Uterus (tissue), 4 donors: ENCODE measurements around the gene BMP2K. TPM values are rescaled to one million over a fixed set of nuclear protein-coding genes. Genes with fewer than 3 reads are reported as not detected.

Experiments used
- DNase-seq, 2 donors: peaks; one replicate each; pipeline ENCODE4 v3.0.0-alpha.2; 2019 to 2020
- H3K27ac ChIP-seq, 2 donors: fragments of 200-600 bp; sonication (generic); 1 replicate in 1 of 2; 2 replicates in 1 of 2; pipeline ENCODE4 v1.5.1; 2016 to 2018
- H3K27me3 ChIP-seq, 2 donors: fragments of 200-600 bp; sonication (generic); one replicate each; pipeline ENCODE4 v1.5.1; 2018 to 2019; ENCODE audit warnings: control low read depth in 1 of 2
- H3K36me3 ChIP-seq, 2 donors: fragments of 200-600 bp; sonication (generic); one replicate each; pipeline ENCODE4 v1.5.1; 2019; ENCODE audit warnings: control low read depth in 1 of 2
- H3K4me1 ChIP-seq, 2 donors: fragments of 200-600 bp; sonication (generic); one replicate each; pipeline ENCODE4 v1.5.1; 2018 to 2019; ENCODE audit warnings: control low read depth in 1 of 2
- H3K4me3 ChIP-seq, 2 donors: fragments of 200-600 bp; sonication (generic); 1 replicate in 1 of 2; 2 replicates in 1 of 2; pipeline ENCODE4 v1.5.1; 2018 to 2019; ENCODE audit warnings: mild to moderate bottlenecking in 1 of 2
- H3K9me3 ChIP-seq, 2 donors: fragments of 200-600 bp; sonication (generic); one replicate each; pipeline ENCODE4 v1.5.1; 2019; ENCODE audit warnings: control low read depth in 1 of 2
- POLR2A ChIP-seq, 2 donors: fragments of 450-650 bp; IDR thresholded peaks; one replicate each; pipeline ENCODE4 v1.6.1; 2016; ENCODE audit warnings: antibody characterized with exemption in 2 of 2, mild to moderate bottlenecking in 1 of 2, moderate library complexity in 1 of 2
- intact Hi-C: fragments of 100-400 bp; cut with DNase I; formaldehyde crosslinking; loops from one replicate; pipeline ENCODE4 v1.15.1; 2023; ENCODE audit warnings: low total_unique reads
- total RNA-seq, 4 donors: library from RNA; depleted of rRNA in 3 of 4; stranded (reverse); fragments of >200 nt in 3 of 4; gene quantifications; one replicate each; pipeline versions ENCODE4 v1.1.0 to v1.2.4, GENCODE V29; 2014 to 2023
- TF ChIP-seq, protein P1 (sequence below), 4 experiments: fragments of 200-600 bp in 2 of 4; fragments of 450-650 bp in 2 of 4; sonication (generic) in 2 of 4; IDR thresholded peaks; one replicate each; pipeline ENCODE4 v1.5.1; 2016 to 2019; ENCODE audit warnings: antibody characterized with exemption in 4 of 4, mild to moderate bottlenecking in 2 of 4, moderate library complexity in 1 of 4
- donor health status: DM: yes; HTN: yes; CAD: no.

BMP2K gene
- total RNA-seq, 4 donors from 2014 or later, result 14.7 to 67.3 (median 29.2) TPM

GRCh38 chr4:78878031-78878430 is 101.9 kb downstream of the BMP2K start:
- intact Hi-C loops, result no loop called here

GRCh38 chr4:78880874-78881492 is 104.8 kb downstream of the BMP2K start:
- no peak for DNase-seq
- H3K27ac ChIP-seq, result no peak overlapping the region
- no peaks in the 10 kb centered on the region for H3K9me3 ChIP-seq
- intact Hi-C loops, result no loop called here
- H3K36me3 ChIP-seq, result no peaks in the 10 kb centered on the region
- H3K4me3 ChIP-seq, result no peak overlapping the region
- TF ChIP-seq POLR2A (IDR thresholded peaks at IDR 0.05), result no peak
- TF ChIP-seq, protein P1, sequence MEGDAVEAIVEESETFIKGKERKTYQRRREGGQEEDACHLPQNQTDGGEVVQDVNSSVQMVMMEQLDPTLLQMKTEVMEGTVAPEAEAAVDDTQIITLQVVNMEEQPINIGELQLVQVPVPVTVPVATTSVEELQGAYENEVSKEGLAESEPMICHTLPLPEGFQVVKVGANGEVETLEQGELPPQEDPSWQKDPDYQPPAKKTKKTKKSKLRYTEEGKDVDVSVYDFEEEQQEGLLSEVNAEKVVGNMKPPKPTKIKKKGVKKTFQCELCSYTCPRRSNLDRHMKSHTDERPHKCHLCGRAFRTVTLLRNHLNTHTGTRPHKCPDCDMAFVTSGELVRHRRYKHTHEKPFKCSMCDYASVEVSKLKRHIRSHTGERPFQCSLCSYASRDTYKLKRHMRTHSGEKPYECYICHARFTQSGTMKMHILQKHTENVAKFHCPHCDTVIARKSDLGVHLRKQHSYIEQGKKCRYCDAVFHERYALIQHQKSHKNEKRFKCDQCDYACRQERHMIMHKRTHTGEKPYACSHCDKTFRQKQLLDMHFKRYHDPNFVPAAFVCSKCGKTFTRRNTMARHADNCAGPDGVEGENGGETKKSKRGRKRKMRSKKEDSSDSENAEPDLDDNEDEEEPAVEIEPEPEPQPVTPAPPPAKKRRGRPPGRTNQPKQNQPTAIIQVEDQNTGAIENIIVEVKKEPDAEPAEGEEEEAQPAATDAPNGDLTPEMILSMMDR (IDR thresholded peaks at IDR 0.05), result no peak
- H3K27me3 ChIP-seq, result no peaks in the 10 kb centered on the region
- no peaks in the 10 kb centered on the region for H3K4me1 ChIP-seq

More at GRCh38 chr4:78878031-78878430, 101.9 kb downstream of the BMP2K start:
- H3K27me3 ChIP-seq, result no peaks in the 10 kb centered on the region
- H3K36me3 ChIP-seq, result no peaks in the 10 kb centered on the region
- DNase-seq, result no peak
- no peaks in the 10 kb centered on the region for H3K9me3 ChIP-seq
- no peak for TF ChIP-seq POLR2A (IDR thresholded peaks at IDR 0.05)
- TF ChIP-seq, protein P1 (IDR thresholded peaks at IDR 0.05), result no peak
- no peaks in the 10 kb centered on the region for H3K4me1 ChIP-seq
- H3K27ac ChIP-seq, result no peak overlapping the region
- H3K4me3 ChIP-seq, result no peak overlapping the region

- TF ChIP-seq, protein P1 (IDR thresholded peaks at IDR 0.05), result no peak
- no peak for TF ChIP-seq POLR2A (IDR thresholded peaks at IDR 0.05)
- no peaks in the 10 kb centered on the region for H3K36me3 ChIP-seq
- no peaks in the 10 kb centered on the region for H3K27me3 ChIP-seq
- no peak overlapping the region for H3K4me3 ChIP-seq
- no peak overlapping the region for H3K27ac ChIP-seq
- intact Hi-C loops, result no loop called here
- no peak for DNase-seq
- H3K9me3 ChIP-seq, result no peaks in the 10 kb centered on the region
- no peaks in the 10 kb centered on the region for H3K4me1 ChIP-seq
Measured at GRCh38 chr4:78885598-78885997, 109.4 kb downstream of the BMP2K start.

- Histone ChIP-seq H3K4me1 (no peaks in the 10 kb centered on the region), H3K27ac (no peak overlapping the region), H3K36me3 (no peaks in the 10 kb centered on the region), H3K27me3 (no peaks in the 10 kb centered on the region), H3K4me3 (no peak overlapping the region), H3K9me3 (no peaks in the 10 kb centered on the region)
- intact Hi-C loops, result no loop called here
- TF ChIP-seq POLR2A (IDR thresholded peaks at IDR 0.05), result no peak
- TF ChIP-seq, protein P1 (IDR thresholded peaks at IDR 0.05), result no peak
- no peak for DNase-seq
Measured at GRCh38 chr4:78889955-78890354, 113.8 kb downstream of the BMP2K start.

- no peaks in the 10 kb centered on the region for H3K36me3 ChIP-seq
- no peaks in the 10 kb centered on the region for H3K9me3 ChIP-seq
- DNase-seq, result no peak
- no peaks in the 10 kb centered on the region for H3K4me1 ChIP-seq
- intact Hi-C loops, result no loop called here
- TF ChIP-seq, protein P1 (IDR thresholded peaks at IDR 0.05), result no peak
- TF ChIP-seq POLR2A (IDR thresholded peaks at IDR 0.05), result no peak
- no peak overlapping the region for H3K27ac ChIP-seq
- no peak overlapping the region for H3K4me3 ChIP-seq
- H3K27me3 ChIP-seq, result no peaks in the 10 kb centered on the region
Measured at GRCh38 chr4:78899302-78899701, 123.2 kb downstream of the BMP2K start.
